Kidney capillary endothelial cell (primary cell): ENCODE results near the gene FRMPD1.

Source experiments
- DNase-seq: peaks from one replicate; pipeline ENCODE4 v3.0.0-alpha.2; 2018; ENCODE audit warnings: low spot score

FRMPD1 gene

DNA sequence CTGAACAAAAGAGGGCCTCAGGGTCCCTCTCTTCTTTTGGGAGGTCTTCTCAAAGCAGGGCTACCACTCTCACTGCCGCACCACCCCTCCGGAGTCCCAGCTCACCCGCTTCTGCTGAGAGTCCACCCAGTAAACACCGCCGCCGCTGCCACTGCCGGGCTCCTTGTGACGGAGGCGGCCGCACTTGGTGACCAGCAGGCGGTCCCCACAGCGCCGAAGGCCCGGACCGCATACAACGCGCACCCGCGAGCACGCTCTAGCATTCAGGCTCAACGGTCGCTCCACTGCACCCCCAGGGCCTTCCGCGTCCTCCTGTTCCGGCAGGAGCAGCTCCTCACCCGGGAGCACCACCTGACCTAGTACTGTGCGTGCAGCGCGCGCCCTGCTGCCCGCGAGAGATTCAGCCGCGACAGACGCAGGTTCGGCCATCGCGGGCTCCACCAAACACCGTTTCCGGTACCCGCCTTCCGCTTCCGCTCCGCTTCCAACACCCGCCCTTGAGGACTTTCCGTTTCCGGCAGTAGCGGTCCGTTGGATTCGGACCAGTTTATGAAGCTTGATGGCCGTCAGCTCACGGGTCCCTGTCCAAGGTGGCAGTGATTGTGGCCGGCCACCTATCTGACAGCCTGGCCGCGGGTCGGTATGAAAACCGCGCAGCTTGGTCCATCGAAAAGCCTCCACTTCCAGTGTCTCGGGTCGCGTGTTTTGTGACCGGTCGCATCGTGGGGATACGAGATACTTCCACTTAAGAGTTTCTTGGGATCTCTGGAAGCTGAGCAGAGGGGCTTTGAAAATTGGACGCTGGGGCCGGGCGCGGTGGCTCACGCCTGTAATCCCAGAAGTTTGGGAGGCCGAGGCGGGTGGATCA lies 134.1 kb downstream of the FRMPD1 start, which contains the start of gene EXOSC3:
EXOSC3 (minus strand) TSS at position 449 of the 868 bp plus-strand sequence; CDS start at position 429, 20 bp downstream.
- peak; percentile 88 for DNase-seq

DNA sequence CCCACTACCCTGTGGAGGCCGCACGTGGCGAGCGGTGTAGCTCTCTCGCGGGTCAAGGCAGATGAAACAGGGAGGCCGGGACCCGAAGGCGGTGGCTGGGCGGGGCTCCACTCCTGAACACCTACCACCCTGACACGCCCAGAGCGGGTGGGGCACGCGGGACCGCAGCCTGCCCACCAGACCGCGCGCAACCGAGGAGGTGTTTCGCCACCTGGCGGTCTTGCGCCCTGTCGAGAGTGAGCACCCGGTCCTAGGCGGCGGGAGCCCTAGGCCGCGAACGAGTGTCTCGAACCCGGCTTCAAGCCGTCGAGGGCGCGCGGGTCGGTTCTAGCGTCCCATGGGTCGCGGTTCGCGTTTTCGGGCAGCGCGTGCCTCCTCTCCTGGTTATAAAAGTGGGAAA lies 136.3 kb downstream of the FRMPD1 start:
- DNase-seq, result no peak

DNA sequence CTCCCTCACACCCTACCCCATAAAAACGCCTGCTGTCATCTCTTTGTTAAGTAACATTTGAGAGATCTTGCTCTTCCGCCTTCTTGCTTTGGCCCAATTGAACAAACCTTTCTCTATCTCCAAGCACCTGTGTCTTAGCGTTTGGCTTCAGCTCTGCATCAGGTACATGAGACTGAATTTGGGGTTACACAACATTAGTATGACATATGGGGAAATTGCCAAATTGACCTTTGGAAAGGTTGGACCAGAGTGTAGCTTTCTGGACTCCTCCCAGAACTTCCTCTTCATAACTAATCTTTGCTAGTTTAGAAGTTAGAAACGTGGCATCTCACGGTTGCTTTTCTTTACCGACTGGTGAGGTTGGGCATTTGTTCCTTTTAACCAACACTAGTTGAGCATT lies 137.6 kb downstream of the FRMPD1 start:
- DNase-seq, result no peak

- no peak for DNase-seq
These were observed 139.3 kb downstream of the FRMPD1 start for GRCh38 chr9:37790096-37790495.

- DNase-seq, result no peak
These were observed 141.4 kb downstream of the FRMPD1 start for GRCh38 chr9:37792122-37792521.

DNA sequence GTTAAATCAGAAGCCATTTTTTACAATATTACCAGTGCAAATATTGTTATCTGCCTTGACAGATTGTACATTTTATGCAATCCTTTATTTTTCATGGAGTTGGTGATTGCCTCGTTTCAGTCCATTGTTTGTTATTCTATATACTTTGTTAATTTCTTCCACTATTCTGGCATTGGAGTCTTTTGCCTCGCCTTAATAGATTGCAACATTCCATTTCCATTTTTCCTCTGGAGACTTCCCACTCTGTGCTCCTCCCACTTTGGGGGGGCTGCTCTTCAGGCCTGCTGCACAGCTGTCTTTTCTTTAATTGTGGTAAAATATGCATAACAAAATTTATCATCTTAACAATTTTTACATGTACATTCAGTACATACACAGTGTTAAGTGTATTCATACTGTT lies 145.5 kb downstream of the FRMPD1 start:
- DNase-seq, result no peak
